Osteoblast (primary cell): ENCODE measurements around the gene B3GNT7. TPM values are rescaled to one million over a fixed set of nuclear protein-coding genes. Genes with fewer than 3 reads are reported as not detected.

Experiments
- DNase-seq: peaks from one replicate; pipeline ENCODE4 v3.0.0; 2011; ENCODE audit warnings: low spot score, mixed read lengths; ENCODE audit not compliant: insufficient read length; ENCODE audit errors: missing footprints
- H2AFZ ChIP-seq: 2 replicates; pipeline ENCODE4 v1.6.0; 2011; ENCODE audit warnings: mild to moderate bottlenecking, low read length
- H3K27ac ChIP-seq: 2 replicates; pipeline ENCODE4 v1.5.1; 2011; ENCODE audit warnings: mild to moderate bottlenecking, low read depth, low read length, moderate library complexity
- H3K27me3 ChIP-seq: 2 replicates; pipeline ENCODE4 v1.6.0; 2012; ENCODE audit warnings: mild to moderate bottlenecking, control low read depth, inconsistent platforms, low read length, moderate library complexity; ENCODE audit not compliant: insufficient read depth
- H3K36me3 ChIP-seq: 2 replicates; pipeline ENCODE4 v1.5.1; 2011; ENCODE audit warnings: mild to moderate bottlenecking, low read length, control low read depth, moderate library complexity; ENCODE audit not compliant: insufficient read depth
- H3K4me1 ChIP-seq: 2 replicates; pipeline ENCODE4 v1.5.1; 2011; ENCODE audit warnings: mild to moderate bottlenecking, low read length, control low read depth, moderate library complexity; ENCODE audit not compliant: insufficient read depth
- H3K4me2 ChIP-seq: 2 replicates; pipeline ENCODE4 v1.6.0; 2011; ENCODE audit warnings: mild to moderate bottlenecking, low read length; ENCODE audit not compliant: insufficient read depth
- H3K4me3 ChIP-seq: fragments of 200-600 bp; sonication (generic); 3 replicates; pipeline ENCODE4 v1.5.1; 2012; ENCODE audit warnings: mild to moderate bottlenecking, low read length, inconsistent platforms; ENCODE audit not compliant: insufficient read depth
- H3K79me2 ChIP-seq: 2 replicates; pipeline ENCODE4 v1.6.0; 2012; ENCODE audit warnings: mild to moderate bottlenecking, low read length, control low read depth, inconsistent platforms; ENCODE audit not compliant: insufficient read depth
- H3K9me3 ChIP-seq: 2 replicates; pipeline ENCODE4 v1.5.1; 2011; ENCODE audit warnings: low read depth, low read length, control low read depth
- H4K20me1 ChIP-seq: 2 replicates; pipeline ENCODE4 v1.6.0; 2012; ENCODE audit warnings: mild to moderate bottlenecking, low read length, control low read depth; ENCODE audit not compliant: insufficient read depth
- CTCF ChIP-seq: IDR thresholded peaks from 2 replicates; pipeline ENCODE4 v1.5.1; 2011; ENCODE audit warnings: mild to moderate bottlenecking, low read depth, low read length, moderate library complexity; ENCODE audit errors: extremely low read depth
- total RNA-seq: library from RNA; depleted of rRNA; stranded (reverse); fragments of >200 nt; gene quantifications from 2 replicates; pipeline ENCODE4 v1.2.3, GENCODE V29; 2012

B3GNT7 gene
- total RNA-seq, 1 donor, result 0.72 TPM

DNA sequence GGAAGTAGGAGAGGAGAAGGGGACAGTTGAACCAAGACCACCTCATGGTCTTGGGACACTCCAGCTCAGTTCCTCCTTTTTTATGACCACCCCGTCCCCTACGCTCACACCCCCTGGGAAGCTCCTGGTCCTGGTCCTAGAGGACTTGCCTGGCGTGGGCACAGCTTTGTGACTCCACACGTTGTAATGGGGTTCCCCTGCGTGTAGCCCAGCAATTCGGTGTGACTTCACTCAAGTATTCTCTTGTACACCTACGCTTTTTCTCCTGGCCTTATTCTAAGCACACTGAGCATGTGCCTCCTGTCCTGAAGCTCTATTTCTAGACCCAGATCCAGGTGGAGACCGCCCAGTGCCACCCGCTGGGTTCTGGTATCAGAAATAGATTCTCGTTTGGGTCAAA lies 36.1 kb upstream of the B3GNT7 start:
- no peaks in the 10 kb centered on the region for H3K4me1 ChIP-seq
- H3K4me3 ChIP-seq, result no peak overlapping the region
- no peak overlapping the region for H2AFZ ChIP-seq
- TF ChIP-seq CTCF, result no peak
- H3K4me2 ChIP-seq, result no peak overlapping the region
- no peaks in the 10 kb centered on the region for H4K20me1 ChIP-seq
- H3K9me3 ChIP-seq, result no peaks in the 10 kb centered on the region
- H3K79me2 ChIP-seq, result no peaks in the 10 kb centered on the region
- H3K36me3 ChIP-seq, result no peaks in the 10 kb centered on the region
- DNase-seq, result no peak
- H3K27ac ChIP-seq, result no peak overlapping the region
- no peaks in the 10 kb centered on the region for H3K27me3 ChIP-seq

DNA sequence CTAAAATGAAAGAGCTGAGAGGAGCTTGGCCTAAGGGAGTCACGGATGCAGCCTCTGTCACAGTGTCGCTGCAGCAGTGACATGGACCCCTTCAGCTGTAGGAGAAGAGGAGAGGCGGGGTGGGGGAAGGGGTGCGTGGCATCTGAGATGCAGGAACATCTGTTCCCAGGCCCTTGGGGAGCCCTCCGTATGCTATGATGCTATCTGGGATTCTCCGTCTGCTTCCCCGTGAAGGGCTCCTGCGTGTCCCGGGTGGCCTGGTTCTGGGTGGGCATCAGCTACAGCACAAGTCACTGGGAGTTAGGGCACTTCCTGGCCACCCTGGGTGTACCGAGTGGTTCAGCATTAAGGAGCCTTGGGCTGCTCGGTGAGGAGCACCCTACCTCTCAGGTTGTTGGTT lies 35.6 kb upstream of the B3GNT7 start:
- Histone ChIP-seq H3K27ac (no peak overlapping the region), H3K27me3 (no peaks in the 10 kb centered on the region), H3K4me2 (no peak overlapping the region), H3K9me3 (no peaks in the 10 kb centered on the region), H3K4me1 (peaks cover under 1% of the 10 kb centered on the region), H2AFZ (no peak overlapping the region), H3K4me3 (no peak overlapping the region), H3K79me2 (no peaks in the 10 kb centered on the region), H3K36me3 (no peaks in the 10 kb centered on the region), H4K20me1 (no peaks in the 10 kb centered on the region)
- no peak for TF ChIP-seq CTCF
- no peak for DNase-seq

DNA sequence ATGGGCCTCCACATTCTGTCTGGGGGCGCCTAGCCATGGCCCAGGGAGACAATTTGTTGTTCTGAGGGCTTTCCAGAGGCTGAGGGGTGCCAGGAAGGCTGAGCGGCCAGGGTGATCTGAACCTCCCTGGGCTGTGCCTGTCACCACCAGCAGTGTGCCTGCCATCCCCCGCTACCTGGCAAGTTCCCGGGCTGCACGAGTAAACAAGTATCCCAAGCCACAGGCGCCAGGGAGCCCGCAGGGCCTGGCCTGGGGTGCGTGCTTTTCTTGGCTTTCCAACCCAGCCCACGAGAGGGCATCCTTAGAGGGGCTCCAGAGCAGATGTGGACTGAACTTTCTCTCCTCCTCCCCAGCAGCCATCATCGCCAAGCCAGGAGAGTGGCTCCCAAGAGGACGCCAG lies 35.1 kb upstream of the B3GNT7 start:
- H3K79me2 ChIP-seq, result no peaks in the 10 kb centered on the region
- H3K4me1 ChIP-seq, result peaks cover 5% of the 10 kb centered on the region

GRCh38 chr2:231360881-231361371 lies 34.6 kb upstream of the B3GNT7 start:
- no peaks in the 10 kb centered on the region for H3K36me3 ChIP-seq
- no peak for DNase-seq
- no peaks in the 10 kb centered on the region for H3K79me2 ChIP-seq
- no peak overlapping the region for H2AFZ ChIP-seq
- H3K27me3 ChIP-seq, result no peaks in the 10 kb centered on the region
- H3K9me3 ChIP-seq, result no peaks in the 10 kb centered on the region
- H3K4me3 ChIP-seq, result no peak overlapping the region
- H4K20me1 ChIP-seq, result no peaks in the 10 kb centered on the region
- TF ChIP-seq CTCF, result no peak
- no peak overlapping the region for H3K4me2 ChIP-seq
- peaks cover 7% of the 10 kb centered on the region for H3K4me1 ChIP-seq
- no peak overlapping the region for H3K27ac ChIP-seq

More for the DNA sequence above, 35.1 kb upstream of the B3GNT7 start:
- no peak overlapping the region for H3K4me3 ChIP-seq
- H4K20me1 ChIP-seq, result no peaks in the 10 kb centered on the region
- no peaks in the 10 kb centered on the region for H3K27me3 ChIP-seq
- H3K4me2 ChIP-seq, result no peak overlapping the region
- no peak for TF ChIP-seq CTCF
- H2AFZ ChIP-seq, result no peak overlapping the region
- H3K9me3 ChIP-seq, result no peaks in the 10 kb centered on the region
- no peak for DNase-seq
- H3K36me3 ChIP-seq, result no peaks in the 10 kb centered on the region
- H3K27ac ChIP-seq, result no peak overlapping the region
